Measurements from ENCODE around the gene SEMA3F.

DNA sequence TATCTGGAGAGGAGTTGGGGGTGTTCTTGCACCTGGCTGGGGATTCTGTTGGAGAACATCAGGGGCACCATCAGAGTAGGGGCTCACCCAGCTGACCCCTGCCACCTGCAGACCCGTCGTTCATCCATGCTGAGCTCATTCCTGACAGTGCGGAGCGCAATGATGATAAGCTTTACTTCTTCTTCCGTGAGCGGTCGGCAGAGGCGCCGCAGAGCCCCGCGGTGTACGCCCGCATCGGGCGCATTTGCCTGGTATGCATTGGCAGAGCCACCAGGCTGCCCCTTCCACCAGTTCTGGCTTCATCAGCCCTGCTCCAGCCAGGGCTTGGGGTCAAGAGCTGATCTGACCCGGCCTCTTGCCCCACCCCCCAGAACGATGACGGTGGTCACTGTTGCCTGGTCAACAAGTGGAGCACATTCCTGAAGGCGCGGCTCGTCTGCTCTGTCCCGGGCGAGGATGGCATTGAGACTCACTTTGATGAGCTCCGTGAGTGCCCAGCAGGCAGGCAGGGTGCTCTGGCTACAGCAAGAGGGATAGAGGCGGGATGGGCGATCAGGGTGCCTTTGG is 27.5 kb downstream of the SEMA3F start:
- TF ChIP-seq, protein P1, sequence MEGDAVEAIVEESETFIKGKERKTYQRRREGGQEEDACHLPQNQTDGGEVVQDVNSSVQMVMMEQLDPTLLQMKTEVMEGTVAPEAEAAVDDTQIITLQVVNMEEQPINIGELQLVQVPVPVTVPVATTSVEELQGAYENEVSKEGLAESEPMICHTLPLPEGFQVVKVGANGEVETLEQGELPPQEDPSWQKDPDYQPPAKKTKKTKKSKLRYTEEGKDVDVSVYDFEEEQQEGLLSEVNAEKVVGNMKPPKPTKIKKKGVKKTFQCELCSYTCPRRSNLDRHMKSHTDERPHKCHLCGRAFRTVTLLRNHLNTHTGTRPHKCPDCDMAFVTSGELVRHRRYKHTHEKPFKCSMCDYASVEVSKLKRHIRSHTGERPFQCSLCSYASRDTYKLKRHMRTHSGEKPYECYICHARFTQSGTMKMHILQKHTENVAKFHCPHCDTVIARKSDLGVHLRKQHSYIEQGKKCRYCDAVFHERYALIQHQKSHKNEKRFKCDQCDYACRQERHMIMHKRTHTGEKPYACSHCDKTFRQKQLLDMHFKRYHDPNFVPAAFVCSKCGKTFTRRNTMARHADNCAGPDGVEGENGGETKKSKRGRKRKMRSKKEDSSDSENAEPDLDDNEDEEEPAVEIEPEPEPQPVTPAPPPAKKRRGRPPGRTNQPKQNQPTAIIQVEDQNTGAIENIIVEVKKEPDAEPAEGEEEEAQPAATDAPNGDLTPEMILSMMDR (conservative IDR thresholded peaks at IDR 0.05 in 1 of 2, IDR thresholded peaks at IDR 0.05 in 1 of 2; ENCODE audit: low read depth in 1 of 2, low read length in 2 of 2): no peak
- no peak for TF ChIP-seq EZH2 (IDR thresholded peaks at IDR 0.05; ENCODE audit: low read length, missing control alignments)

Measured in fibroblast of lung (primary cell).